HEK293 (cell line): ENCODE results near the gene OPALIN.

Experiments used
- ZNF2 ChIP-seq: fragments of 450-650 bp; formaldehyde crosslinking; IDR thresholded peaks from 2 replicates; pipeline ENCODE4 v1.5.1; 2016; ENCODE audit warnings: missing biosample characterization, missing genetic modification characterization
- ZNF404 ChIP-seq: fragments of 450-650 bp; formaldehyde crosslinking; IDR thresholded peaks from 2 replicates; pipeline ENCODE4 v1.5.1; 2017; ENCODE audit warnings: missing biosample characterization, missing genetic modification characterization
- ZNF449 ChIP-seq: fragments of 450-650 bp; formaldehyde crosslinking; IDR thresholded peaks from 2 replicates; pipeline ENCODE4 v1.5.1; 2017; ENCODE audit warnings: missing biosample characterization, mild to moderate bottlenecking, missing genetic modification characterization, moderate library complexity
- ZNF624 ChIP-seq: fragments of 450-650 bp; formaldehyde crosslinking; IDR thresholded peaks from 2 replicates; pipeline ENCODE4 v1.5.1; 2017; ENCODE audit warnings: missing biosample characterization, missing genetic modification characterization
- TF ChIP-seq, protein P1 (sequence below): fragments of 450-650 bp; formaldehyde crosslinking; IDR thresholded peaks from 2 replicates; pipeline ENCODE4 v1.5.1; 2016; ENCODE audit warnings: missing biosample characterization, missing genetic modification characterization
- TF ChIP-seq, protein P2 (sequence below): fragments of 450-650 bp; formaldehyde crosslinking; optimal IDR thresholded peaks from 2 replicates; pipeline ENCODE3; 2016; ENCODE audit warnings: missing biosample characterization, mild to moderate bottlenecking, missing genetic modification characterization
- TF ChIP-seq, protein P3 (sequence below): fragments of 450-650 bp; formaldehyde crosslinking; IDR thresholded peaks from 2 replicates; pipeline ENCODE4 v1.5.1; 2016; ENCODE audit warnings: missing biosample characterization, missing genetic modification characterization, borderline replicate concordance

DNA sequence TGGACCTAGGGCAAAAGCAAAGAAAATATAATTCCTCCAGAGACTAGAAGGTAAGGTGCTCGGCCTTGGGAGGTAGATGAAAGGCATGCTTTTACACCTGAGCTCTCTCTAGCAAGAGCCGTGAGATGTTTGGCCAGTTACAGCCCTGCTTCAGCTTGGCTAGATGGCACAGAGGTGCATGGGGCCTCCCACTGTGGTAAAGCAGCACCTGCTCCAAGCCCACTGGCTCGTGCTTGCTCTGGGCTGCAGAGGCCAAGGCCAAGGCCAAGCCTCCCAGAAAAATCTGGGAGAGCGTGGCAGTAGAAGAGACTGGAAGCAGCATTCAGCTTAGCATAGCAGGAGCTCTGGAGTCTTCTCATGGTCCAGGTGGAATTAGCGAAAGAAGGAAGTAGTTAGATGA is 31.0 kb upstream of the OPALIN start:
- TF ChIP-seq, protein P1, sequence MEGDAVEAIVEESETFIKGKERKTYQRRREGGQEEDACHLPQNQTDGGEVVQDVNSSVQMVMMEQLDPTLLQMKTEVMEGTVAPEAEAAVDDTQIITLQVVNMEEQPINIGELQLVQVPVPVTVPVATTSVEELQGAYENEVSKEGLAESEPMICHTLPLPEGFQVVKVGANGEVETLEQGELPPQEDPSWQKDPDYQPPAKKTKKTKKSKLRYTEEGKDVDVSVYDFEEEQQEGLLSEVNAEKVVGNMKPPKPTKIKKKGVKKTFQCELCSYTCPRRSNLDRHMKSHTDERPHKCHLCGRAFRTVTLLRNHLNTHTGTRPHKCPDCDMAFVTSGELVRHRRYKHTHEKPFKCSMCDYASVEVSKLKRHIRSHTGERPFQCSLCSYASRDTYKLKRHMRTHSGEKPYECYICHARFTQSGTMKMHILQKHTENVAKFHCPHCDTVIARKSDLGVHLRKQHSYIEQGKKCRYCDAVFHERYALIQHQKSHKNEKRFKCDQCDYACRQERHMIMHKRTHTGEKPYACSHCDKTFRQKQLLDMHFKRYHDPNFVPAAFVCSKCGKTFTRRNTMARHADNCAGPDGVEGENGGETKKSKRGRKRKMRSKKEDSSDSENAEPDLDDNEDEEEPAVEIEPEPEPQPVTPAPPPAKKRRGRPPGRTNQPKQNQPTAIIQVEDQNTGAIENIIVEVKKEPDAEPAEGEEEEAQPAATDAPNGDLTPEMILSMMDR (tag by site-specific recombination): no peak
- TF ChIP-seq ZNF404 (no peak), ZNF624 (tag by site-specific recombination) (no peak), ZNF2 (tag by site-specific recombination) (no peak), ZNF449 (tag by site-specific recombination) (no peak)
- TF ChIP-seq, protein P2, sequence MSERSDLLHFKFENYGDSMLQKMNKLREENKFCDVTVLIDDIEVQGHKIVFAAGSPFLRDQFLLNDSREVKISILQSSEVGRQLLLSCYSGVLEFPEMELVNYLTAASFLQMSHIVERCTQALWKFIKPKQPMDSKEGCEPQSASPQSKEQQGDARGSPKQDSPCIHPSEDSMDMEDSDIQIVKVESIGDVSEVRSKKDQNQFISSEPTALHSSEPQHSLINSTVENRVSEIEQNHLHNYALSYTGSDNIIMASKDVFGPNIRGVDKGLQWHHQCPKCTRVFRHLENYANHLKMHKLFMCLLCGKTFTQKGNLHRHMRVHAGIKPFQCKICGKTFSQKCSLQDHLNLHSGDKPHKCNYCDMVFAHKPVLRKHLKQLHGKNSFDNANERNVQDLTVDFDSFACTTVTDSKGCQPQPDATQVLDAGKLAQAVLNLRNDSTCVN (tag by site-specific recombination): no peak
- TF ChIP-seq, protein P3, sequence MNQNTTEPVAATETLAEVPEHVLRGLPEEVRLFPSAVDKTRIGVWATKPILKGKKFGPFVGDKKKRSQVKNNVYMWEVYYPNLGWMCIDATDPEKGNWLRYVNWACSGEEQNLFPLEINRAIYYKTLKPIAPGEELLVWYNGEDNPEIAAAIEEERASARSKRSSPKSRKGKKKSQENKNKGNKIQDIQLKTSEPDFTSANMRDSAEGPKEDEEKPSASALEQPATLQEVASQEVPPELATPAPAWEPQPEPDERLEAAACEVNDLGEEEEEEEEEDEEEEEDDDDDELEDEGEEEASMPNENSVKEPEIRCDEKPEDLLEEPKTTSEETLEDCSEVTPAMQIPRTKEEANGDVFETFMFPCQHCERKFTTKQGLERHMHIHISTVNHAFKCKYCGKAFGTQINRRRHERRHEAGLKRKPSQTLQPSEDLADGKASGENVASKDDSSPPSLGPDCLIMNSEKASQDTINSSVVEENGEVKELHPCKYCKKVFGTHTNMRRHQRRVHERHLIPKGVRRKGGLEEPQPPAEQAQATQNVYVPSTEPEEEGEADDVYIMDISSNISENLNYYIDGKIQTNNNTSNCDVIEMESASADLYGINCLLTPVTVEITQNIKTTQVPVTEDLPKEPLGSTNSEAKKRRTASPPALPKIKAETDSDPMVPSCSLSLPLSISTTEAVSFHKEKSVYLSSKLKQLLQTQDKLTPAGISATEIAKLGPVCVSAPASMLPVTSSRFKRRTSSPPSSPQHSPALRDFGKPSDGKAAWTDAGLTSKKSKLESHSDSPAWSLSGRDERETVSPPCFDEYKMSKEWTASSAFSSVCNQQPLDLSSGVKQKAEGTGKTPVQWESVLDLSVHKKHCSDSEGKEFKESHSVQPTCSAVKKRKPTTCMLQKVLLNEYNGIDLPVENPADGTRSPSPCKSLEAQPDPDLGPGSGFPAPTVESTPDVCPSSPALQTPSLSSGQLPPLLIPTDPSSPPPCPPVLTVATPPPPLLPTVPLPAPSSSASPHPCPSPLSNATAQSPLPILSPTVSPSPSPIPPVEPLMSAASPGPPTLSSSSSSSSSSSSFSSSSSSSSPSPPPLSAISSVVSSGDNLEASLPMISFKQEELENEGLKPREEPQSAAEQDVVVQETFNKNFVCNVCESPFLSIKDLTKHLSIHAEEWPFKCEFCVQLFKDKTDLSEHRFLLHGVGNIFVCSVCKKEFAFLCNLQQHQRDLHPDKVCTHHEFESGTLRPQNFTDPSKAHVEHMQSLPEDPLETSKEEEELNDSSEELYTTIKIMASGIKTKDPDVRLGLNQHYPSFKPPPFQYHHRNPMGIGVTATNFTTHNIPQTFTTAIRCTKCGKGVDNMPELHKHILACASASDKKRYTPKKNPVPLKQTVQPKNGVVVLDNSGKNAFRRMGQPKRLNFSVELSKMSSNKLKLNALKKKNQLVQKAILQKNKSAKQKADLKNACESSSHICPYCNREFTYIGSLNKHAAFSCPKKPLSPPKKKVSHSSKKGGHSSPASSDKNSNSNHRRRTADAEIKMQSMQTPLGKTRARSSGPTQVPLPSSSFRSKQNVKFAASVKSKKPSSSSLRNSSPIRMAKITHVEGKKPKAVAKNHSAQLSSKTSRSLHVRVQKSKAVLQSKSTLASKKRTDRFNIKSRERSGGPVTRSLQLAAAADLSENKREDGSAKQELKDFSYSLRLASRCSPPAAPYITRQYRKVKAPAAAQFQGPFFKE (tag by site-specific recombination): no peak
